Dendritic cell treated with granulocyte-macrophage colony-stimulating factor and Interleukin-4, amounts not matched to agents 40 ng/mL and 50 ng/mL, for 4 days (primary cell): ENCODE measurements around the gene PLEKHM1.

Experiments used
- H3K27ac Mint-ChIP-seq: one replicate; pipeline ENCODE4 v1.8.0; 2022; ENCODE audit warnings: mild to moderate bottlenecking, mixed read lengths
- H3K27me3 Mint-ChIP-seq: one replicate; pipeline ENCODE4 v1.8.0; 2022; ENCODE audit warnings: mild to moderate bottlenecking, mixed read lengths
- H3K36me3 Mint-ChIP-seq: one replicate; pipeline ENCODE4 v1.8.0; 2022; ENCODE audit warnings: low read depth, mixed read lengths
- H3K4me1 Mint-ChIP-seq: one replicate; pipeline ENCODE4 v1.8.0; 2022; ENCODE audit warnings: low read depth, mixed read lengths
- H3K4me3 Mint-ChIP-seq: one replicate; pipeline ENCODE4 v1.8.0; 2022; ENCODE audit warnings: mild to moderate bottlenecking, moderate library complexity, mixed read lengths
- H3K9me3 Mint-ChIP-seq: one replicate; pipeline ENCODE4 v1.8.0; 2022; ENCODE audit warnings: mixed read lengths
- intact Hi-C: fragments of 100-400 bp; cut with micrococcal nuclease; formaldehyde crosslinking; loops from one replicate; pipeline ENCODE4 v1.15.0; 2022

Gene PLEKHM1

DNA sequence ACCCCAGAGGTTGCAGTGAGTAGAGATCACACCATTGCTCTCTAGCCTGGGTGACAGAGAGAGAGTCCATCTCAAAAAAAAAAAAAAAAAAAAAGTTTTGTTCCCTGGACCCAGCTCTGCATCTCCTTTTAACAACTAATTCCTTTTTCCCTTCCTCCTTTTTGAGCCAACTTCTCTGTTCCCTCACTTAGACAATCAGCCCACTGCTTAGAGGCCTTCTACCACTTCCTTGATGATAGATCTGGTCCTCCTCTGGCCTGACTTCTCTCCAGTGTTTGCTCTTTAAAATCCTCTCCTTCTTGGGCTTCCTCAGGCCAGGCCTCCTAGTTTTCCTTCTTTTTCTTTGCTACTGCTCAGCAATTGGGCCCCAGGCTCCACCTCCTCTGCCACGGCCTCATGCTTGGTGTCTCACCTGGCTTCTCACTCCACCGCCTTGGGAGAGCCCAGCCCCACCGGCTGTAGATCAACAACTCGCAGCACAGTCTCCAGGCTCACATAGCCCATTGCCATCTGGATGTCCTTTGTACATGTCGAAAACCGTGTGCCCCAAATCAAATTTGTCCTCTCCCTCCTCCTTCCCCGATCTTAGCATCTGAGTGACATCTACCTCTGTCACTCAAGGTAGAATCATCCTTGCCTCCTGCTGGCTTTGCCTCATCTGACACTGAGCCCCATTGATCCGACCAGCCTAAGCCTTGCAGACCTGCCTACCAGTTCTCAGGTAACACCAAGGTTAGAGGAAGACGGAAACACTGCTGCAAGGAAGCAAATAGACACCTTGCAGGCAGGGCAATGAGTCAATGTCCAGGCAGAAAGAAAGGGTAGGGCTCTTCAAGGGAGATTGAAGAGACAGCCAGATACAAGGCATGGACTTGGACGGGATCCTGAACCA, 75.3 kb downstream of the PLEKHM1 start:
- H3K4me1 Mint-ChIP-seq: peaks cover 65% of the 10 kb centered on the region
- peaks cover 57% of the 10 kb centered on the region for H3K36me3 Mint-ChIP-seq
- intact Hi-C loops: no loop called here
- peak overlapping the region; percentile 37 for H3K4me3 Mint-ChIP-seq
- no peaks in the 10 kb centered on the region for H3K9me3 Mint-ChIP-seq
- peak overlapping the region; percentile 57 for H3K27ac Mint-ChIP-seq
- H3K27me3 Mint-ChIP-seq: no peaks in the 10 kb centered on the region

- H3K36me3 Mint-ChIP-seq: peaks cover 63% of the 10 kb centered on the region
- H3K4me3 Mint-ChIP-seq: no peak overlapping the region
- intact Hi-C loops: loop anchor here (2.0 kb wide), 1 partner anchor 15 kb away; no protein-coding TSS in a partner anchor
- H3K9me3 Mint-ChIP-seq: no peaks in the 10 kb centered on the region
- H3K27me3 Mint-ChIP-seq: no peaks in the 10 kb centered on the region
- H3K4me1 Mint-ChIP-seq: peaks cover 76% of the 10 kb centered on the region
- H3K27ac Mint-ChIP-seq: peak overlapping the region; percentile 75
These were observed 77.0 kb downstream of the PLEKHM1 start for GRCh38 chr17:45413498-45413923.

GRCh38 chr17:45411348-45412105, 79.0 kb downstream of the PLEKHM1 start:
- H3K9me3 Mint-ChIP-seq: no peaks in the 10 kb centered on the region
- intact Hi-C loops: loop anchor here (2.0 kb wide), 1 partner anchor 17 kb away; no protein-coding TSS in a partner anchor
- peaks cover 67% of the 10 kb centered on the region for H3K36me3 Mint-ChIP-seq
- H3K27ac Mint-ChIP-seq: peak overlapping the region; percentile 75
- no peaks in the 10 kb centered on the region for H3K27me3 Mint-ChIP-seq
- H3K4me1 Mint-ChIP-seq: peaks cover 91% of the 10 kb centered on the region
- peak overlapping the region; percentile 85 for H3K4me3 Mint-ChIP-seq

GRCh38 chr17:45410144-45411091, 80.1 kb downstream of the PLEKHM1 start:
- Mint-ChIP-seq H3K4me1 (peaks cover 96% of the 10 kb centered on the region), H3K36me3 (peaks cover 73% of the 10 kb centered on the region), H3K27ac (peak overlapping the region; percentile 75), H3K4me3 (peak overlapping the region; percentile 85), H3K27me3 (no peaks in the 10 kb centered on the region), H3K9me3 (no peaks in the 10 kb centered on the region)
- intact Hi-C loops: no loop called here

GRCh38 chr17:45409659-45410076, 80.9 kb downstream of the PLEKHM1 start:
- Mint-ChIP-seq H3K36me3 (peaks cover 76% of the 10 kb centered on the region), H3K4me1 (peaks cover 89% of the 10 kb centered on the region), H3K27me3 (no peaks in the 10 kb centered on the region), H3K4me3 (peak overlapping the region; percentile 85), H3K9me3 (no peaks in the 10 kb centered on the region), H3K27ac (peak overlapping the region; percentile 75)
- intact Hi-C loops: no loop called here

GRCh38 chr17:45408611-45409421, 81.7 kb downstream of the PLEKHM1 start:
- Mint-ChIP-seq H3K36me3 (peaks cover 84% of the 10 kb centered on the region), H3K9me3 (no peaks in the 10 kb centered on the region), H3K27ac (peak overlapping the region; percentile 75), H3K4me3 (peak overlapping the region; percentile 85), H3K4me1 (peaks cover 82% of the 10 kb centered on the region), H3K27me3 (no peaks in the 10 kb centered on the region)
- intact Hi-C loops: no loop called here

- no peaks in the 10 kb centered on the region for H3K27me3 Mint-ChIP-seq
- H3K4me1 Mint-ChIP-seq: peaks cover 55% of the 10 kb centered on the region
- intact Hi-C loops: no loop called here
- H3K27ac Mint-ChIP-seq: no peak overlapping the region
- no peaks in the 10 kb centered on the region for H3K9me3 Mint-ChIP-seq
- peaks cover 89% of the 10 kb centered on the region for H3K36me3 Mint-ChIP-seq
- H3K4me3 Mint-ChIP-seq: no peak overlapping the region
These were observed 84.4 kb downstream of the PLEKHM1 start for GRCh38 chr17:45406107-45406506.

DNA sequence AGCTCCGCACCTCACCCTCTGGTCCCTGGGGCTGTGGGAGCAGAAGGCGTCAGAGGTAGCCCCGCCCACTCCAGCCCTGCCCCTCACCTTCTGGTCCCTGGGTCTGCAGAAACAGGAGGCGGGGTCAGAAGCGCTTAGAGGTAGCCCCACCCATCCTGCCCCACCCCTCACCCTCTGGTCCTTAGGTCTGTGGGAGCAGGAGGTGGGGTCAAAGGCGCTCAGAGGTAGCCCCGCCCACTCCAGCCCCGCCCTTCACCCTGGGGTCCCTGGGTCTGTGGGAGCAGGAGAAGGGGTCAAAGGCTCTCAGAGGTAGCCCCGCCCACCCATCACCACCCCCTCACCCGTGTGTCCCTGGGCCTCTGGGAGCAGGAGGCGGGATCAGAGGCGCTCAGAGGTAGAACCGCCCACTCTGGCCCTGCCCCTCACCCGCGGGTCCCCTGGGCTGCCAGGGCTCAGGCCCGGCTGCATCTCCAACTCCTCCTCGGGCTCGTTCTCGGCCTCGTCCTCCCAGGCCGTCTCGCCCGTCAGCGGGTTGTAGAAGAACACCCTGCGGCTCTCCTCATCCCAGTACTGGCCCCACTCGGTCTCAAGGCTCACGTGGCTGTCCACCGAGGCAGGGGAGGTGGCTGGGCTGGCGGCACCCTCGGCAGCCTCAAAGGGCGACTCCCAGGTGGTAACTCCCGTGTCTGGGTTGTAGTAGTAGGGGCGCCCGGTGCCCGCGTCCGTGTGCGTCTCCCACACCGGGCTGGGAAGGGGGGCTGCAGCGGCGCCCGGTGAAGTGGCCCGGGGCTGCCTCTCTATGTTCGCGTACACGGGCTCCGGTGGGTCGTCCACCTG, 85.1 kb downstream of the PLEKHM1 start:
- Mint-ChIP-seq H3K36me3 (peaks cover 92% of the 10 kb centered on the region), H3K4me3 (no peak overlapping the region), H3K27ac (no peak overlapping the region), H3K9me3 (no peaks in the 10 kb centered on the region), H3K4me1 (peaks cover 49% of the 10 kb centered on the region), H3K27me3 (no peaks in the 10 kb centered on the region)
- intact Hi-C loops: no loop called here

- H3K9me3 Mint-ChIP-seq: no peaks in the 10 kb centered on the region
- H3K27me3 Mint-ChIP-seq: no peaks in the 10 kb centered on the region
- H3K4me3 Mint-ChIP-seq: no peak overlapping the region
- no peak overlapping the region for H3K27ac Mint-ChIP-seq
- H3K36me3 Mint-ChIP-seq: peaks cover 92% of the 10 kb centered on the region
- intact Hi-C loops: no loop called here
- H3K4me1 Mint-ChIP-seq: peaks cover 43% of the 10 kb centered on the region
These were observed 85.7 kb downstream of the PLEKHM1 start for GRCh38 chr17:45404870-45405249.

GRCh38 chr17:45403906-45404490, 86.5 kb downstream of the PLEKHM1 start:
- Mint-ChIP-seq H3K9me3 (no peaks in the 10 kb centered on the region), H3K27ac (no peak overlapping the region), H3K27me3 (no peaks in the 10 kb centered on the region), H3K4me3 (no peak overlapping the region), H3K4me1 (peaks cover 34% of the 10 kb centered on the region), H3K36me3 (peaks cover 92% of the 10 kb centered on the region)
- intact Hi-C loops: no loop called here

DNA sequence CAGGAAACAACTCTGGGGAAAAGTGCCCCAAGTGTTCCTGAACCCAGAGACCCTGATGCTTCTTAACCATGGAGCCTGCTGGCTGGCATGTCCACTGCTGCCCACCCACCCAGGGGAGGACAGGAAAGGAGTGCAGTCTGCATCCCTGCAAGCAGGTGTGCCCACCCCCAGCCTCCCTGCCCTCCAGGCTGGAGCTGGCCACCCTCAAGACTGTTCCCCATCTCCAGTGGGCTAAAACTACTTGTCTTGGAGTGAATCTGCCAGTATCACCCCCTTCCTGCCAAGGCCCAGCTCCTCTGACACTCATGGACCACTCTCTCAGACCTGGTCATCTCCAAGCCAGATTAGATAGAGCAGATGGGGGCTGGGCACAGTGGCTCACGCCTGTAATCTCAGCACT, 87.6 kb downstream of the PLEKHM1 start:
- Mint-ChIP-seq H3K36me3 (peaks cover 95% of the 10 kb centered on the region), H3K27me3 (no peaks in the 10 kb centered on the region), H3K9me3 (no peaks in the 10 kb centered on the region), H3K4me3 (no peak overlapping the region), H3K27ac (no peak overlapping the region), H3K4me1 (peaks cover 23% of the 10 kb centered on the region)
- intact Hi-C loops: no loop called here

DNA sequence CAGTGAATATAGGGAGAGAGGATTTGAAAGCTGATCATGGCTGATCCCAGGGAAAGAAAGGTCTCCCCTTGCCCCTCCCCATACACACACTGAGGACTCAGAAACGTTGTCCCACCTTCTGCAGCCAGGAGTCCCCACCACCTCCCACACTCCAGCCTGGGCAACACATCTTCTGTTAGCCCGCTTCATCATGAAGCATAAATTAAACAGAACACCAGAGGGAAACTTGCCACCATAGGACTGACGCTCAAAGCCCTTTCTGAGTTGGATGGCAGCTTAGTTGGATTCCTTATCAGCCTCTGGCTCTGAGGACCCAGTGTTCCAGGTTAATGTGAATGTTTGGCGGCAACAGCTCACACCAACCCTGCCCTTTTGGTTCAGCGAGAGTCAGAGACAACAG, 91.7 kb downstream of the PLEKHM1 start:
- intact Hi-C loops: no loop called here
- H3K36me3 Mint-ChIP-seq: peaks cover 100% of the 10 kb centered on the region
- no peak overlapping the region for H3K4me3 Mint-ChIP-seq
- H3K27ac Mint-ChIP-seq: no peak overlapping the region
- H3K27me3 Mint-ChIP-seq: no peaks in the 10 kb centered on the region
- H3K9me3 Mint-ChIP-seq: no peaks in the 10 kb centered on the region
- H3K4me1 Mint-ChIP-seq: peaks cover 16% of the 10 kb centered on the region
